GM18511 (cell line): ENCODE measurements around the gene NMRAL1.

Experiments
- ATAC-seq: cut with Tn5 transposase; IDR thresholded peaks from one replicate; pipeline ENCODE4 v1.9.1; 2021; ENCODE audit warnings: mild to moderate bottlenecking, moderate library complexity; ENCODE audit not compliant: unreplicated experiment

NMRAL1 gene

DNA sequence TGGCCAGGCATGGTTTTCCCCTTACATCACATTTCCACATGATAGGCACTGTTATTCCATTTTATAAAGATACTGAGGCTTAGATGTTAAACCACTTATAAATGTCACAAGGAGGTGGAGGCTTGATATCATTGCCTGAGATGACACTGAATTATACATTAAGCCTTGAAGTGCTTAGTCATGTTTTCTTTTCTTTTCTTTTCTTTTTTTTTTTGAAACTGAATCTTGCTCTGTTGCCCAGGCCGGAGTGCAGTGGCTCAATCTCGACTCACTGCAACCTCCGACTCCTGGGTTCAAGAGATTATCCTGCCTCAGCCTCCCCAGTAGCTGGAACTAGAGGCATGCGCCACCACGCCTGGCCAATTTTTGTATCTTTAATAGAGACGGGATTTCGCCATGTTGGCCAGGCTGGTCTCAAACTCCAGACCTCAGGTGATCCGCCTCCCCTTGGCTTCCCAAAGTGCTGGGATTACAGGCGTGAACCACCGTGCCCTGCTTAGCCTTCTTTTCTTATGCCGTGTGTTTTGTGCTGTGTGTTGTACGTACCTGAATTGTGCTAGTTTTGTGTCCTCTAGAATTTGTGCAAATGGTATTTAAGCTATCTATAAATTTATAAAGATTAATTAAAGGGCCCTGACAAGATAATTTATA is 47.6 kb downstream of the NMRAL1 start:
- ATAC-seq = no peak

DNA sequence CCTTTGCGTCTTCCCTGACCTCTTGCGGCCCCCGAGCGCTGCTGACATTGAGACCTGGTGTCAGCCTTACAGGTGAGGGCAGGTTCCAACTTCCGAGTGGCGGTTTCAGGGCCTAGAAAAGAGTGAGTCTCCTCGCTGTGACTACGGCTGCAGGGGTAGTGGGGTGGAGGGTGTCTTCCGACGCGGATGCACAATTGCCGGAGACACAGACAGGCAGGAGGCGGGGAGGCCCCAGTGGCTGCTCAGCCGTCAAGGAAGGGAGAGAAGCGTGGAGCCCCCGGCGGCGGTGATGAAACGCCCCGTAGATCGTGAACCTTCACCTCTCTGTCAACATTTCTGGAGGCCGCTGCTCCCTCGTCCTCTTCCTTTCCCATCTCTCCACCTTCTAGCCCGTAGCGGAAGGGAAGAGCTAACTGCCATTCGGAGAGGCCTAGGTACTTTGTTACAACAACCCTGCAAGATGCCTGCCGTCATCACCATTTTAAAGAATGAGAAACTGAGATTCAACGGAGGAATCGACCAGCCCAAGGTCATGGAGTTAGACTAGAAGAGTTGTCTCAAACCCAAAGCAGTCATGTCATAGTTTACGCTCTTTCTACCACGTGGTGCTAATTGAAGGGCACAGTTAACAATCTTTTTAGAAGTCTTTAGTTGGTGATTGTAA is 48.3 kb downstream of the NMRAL1 start:
- peak; percentile 40 for ATAC-seq

GRCh38 chr16:4425378-4426020 is 48.9 kb downstream of the NMRAL1 start, which contains the start of gene DNAJA3:
TSS of gene DNAJA3 (plus strand) at chr16:4425868. CDS start at chr16:4425882, 14 bp downstream.
- peak; percentile 89 for ATAC-seq

- ATAC-seq = no peak
Observed at GRCh38 chr16:4420505-4421105, 53.8 kb downstream of the NMRAL1 start.

- ATAC-seq = no peak
Observed at GRCh38 chr16:4419402-4419959, 54.9 kb downstream of the NMRAL1 start.

DNA sequence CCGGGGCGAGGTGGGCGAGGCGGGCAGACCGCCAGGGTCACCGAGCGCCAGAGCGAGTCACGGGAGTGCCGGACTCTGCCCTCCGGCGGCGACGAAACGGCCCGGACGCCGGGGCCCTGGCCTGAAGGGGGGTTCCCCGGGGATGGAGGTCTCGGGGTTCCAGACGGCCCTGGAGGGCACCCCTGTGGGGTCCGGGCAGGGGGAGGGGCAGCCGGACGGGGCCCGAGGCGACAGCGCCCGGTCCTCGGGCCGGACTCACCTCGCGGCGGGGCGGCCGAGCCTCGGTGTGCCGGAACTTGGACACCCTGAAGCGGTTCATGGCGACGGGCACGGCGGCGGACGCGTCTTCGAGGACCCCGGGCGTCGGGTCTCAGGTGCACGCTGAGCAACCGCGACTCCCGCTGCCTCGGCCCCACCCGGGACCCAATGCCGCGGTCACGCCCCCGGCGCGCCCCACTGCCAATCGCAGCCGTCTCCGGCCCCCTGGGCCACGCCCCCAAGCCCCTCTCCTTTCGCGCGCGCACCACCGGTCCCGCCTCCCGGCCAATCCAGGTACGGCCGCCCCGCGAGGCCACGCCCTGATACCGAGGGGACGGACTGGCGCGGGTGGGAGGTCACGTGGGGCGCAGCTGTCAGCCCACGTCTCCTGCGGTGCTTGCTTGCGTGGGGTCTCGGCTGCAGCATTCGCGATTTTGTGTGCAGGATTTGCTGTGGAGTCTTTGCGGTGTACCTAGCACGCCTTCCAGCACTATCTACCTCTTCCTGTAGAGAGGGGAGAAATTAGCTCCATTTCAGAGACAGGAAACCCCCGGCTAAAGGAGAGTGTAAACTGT is 58.0 kb downstream of the NMRAL1 start, which contains the start of gene CORO7:
TSS of gene CORO7 (minus strand) at position 397 of the 833 bp plus-strand sequence. CDS start at position 319, 78 bp downstream.
- peak; percentile 69 for ATAC-seq

DNA sequence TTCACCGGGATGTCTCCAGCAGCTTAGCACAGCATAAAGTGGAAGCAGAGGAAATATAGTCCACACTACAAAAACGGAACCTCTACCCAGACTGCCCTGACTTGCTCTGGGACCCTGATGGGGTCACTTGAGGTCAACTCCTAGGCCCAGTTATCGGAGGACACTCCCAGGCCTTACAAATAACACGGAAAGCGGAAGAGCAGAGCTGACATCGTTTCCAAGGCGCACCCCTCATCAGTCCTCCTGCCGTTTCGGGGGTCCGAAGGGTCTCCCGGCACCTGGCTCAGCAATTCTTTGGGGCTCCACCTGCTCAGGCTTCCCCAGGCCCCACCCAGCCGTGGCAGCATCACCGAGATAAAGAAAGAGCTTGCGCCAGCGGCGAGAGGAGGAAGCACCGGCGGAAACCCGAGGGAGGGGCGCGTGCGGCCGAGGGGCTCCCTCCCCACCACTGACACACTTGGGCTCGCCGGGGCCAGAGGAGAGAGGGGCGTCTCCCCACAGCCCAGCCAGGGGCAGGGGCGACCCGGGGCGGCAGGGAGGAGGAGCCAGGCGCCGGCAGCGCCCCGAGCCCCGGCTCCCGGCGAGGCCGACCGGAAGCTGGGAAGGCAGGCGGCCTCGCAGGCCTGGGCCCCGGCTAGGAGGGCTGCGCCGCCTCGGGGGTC is 58.8 kb downstream of the NMRAL1 start:
- peak; percentile 27 for ATAC-seq

- peak; percentile 67 for ATAC-seq
Observed at GRCh38 chr16:4414187-4414917, 60.1 kb downstream of the NMRAL1 start.

DNA sequence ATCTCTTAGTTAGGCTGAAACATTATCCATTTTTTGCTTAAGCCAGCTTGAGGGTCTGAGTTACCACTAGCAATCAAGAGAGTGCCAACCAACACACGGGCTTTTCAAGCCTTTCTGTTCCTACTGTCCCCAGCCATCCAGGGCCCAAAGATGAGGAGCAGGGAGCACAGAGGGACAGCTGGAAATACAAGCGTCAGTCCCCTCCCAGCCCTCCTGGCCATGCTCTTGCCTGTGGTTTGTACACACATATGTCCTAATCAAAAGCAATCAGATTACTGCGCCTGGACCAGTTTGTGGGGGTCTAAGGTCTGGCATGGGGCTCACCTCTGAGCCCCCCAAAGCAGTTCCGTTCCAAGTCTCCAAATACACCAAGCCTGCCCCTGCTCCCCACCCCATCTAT is 61.6 kb downstream of the NMRAL1 start:
- ATAC-seq = no peak

- no peak for ATAC-seq
Observed at GRCh38 chr16:4412159-4412558, 62.3 kb downstream of the NMRAL1 start.
